WTC11 (cell line): ENCODE results near the gene TMEM18. TPM values are rescaled to one million over a fixed set of nuclear protein-coding genes. Genes with fewer than 3 reads are reported as not detected.

Experiments
- ATAC-seq: fragments of 200-7000 bp; cut with Tn5 transposase; 2 replicates; pipeline ENCODE4 v1.10.0; 2021; ENCODE audit warnings: mild to moderate bottlenecking, moderate library complexity
- CTCF ChIA-PET: fragments of 300-600 bp; sonication (Branson Sonifier 250); formaldehyde crosslinking; loops from one replicate; lab custom pipeline; 2021; ENCODE audit warnings: antibody characterized with exemption; lab: Charles Lee
- POLR2A ChIA-PET: fragments of 350-600 bp; sonication (Branson Sonifier 250); formaldehyde crosslinking; loops from one replicate; lab custom pipeline; 2021; ENCODE audit warnings: antibody characterized with exemption; lab: Charles Lee
- DNase-seq: peaks from one replicate; pipeline ENCODE4 v3.0.0; 2021; ENCODE audit warnings: low spot score
- H3K27ac Mint-ChIP-seq: 2 replicates; pipeline ENCODE4 v1.8.0; 2021; ENCODE audit warnings: mixed read lengths
- H3K27me3 Mint-ChIP-seq: 2 replicates; pipeline ENCODE4 v1.8.0; 2021; ENCODE audit warnings: low read depth, mild to moderate bottlenecking, moderate library complexity, mixed read lengths
- H3K36me3 Mint-ChIP-seq: 2 replicates; pipeline ENCODE4 v1.8.0; 2021; ENCODE audit warnings: mixed read lengths
- H3K4me1 Mint-ChIP-seq: 2 replicates; pipeline ENCODE4 v1.8.0; 2022; ENCODE audit warnings: mixed read lengths
- H3K4me3 Mint-ChIP-seq: 2 replicates; pipeline ENCODE4 v1.8.0; 2021; ENCODE audit warnings: mild to moderate bottlenecking, moderate library complexity, mixed read lengths
- H3K9me3 Mint-ChIP-seq: 2 replicates; pipeline ENCODE4 v1.8.0; 2021; ENCODE audit warnings: mixed read lengths
- CREM ChIP-seq: sonication (generic); formaldehyde crosslinking; IDR thresholded peaks from 2 replicates; pipeline ENCODE4 v1.8.1; 2022; ENCODE audit warnings: mild to moderate bottlenecking, missing genetic modification reagents, moderate library complexity
- ESRRA ChIP-seq: sonication (generic); formaldehyde crosslinking; IDR thresholded peaks from 2 replicates; pipeline ENCODE4 v1.8.1; 2022; ENCODE audit warnings: mild to moderate bottlenecking, missing genetic modification reagents, borderline replicate concordance
- FOXK1 ChIP-seq: sonication (generic); formaldehyde crosslinking; IDR thresholded peaks from 2 replicates; pipeline ENCODE4 v1.8.0; 2022; ENCODE audit warnings: mild to moderate bottlenecking, moderate library complexity, missing genetic modification reagents
- RELA ChIP-seq: sonication (generic); formaldehyde crosslinking; IDR thresholded peaks from 2 replicates; pipeline ENCODE4 v1.8.1; 2022; ENCODE audit warnings: missing genetic modification reagents, mild to moderate bottlenecking, borderline replicate concordance
- RORB ChIP-seq: fragments of 250-450 bp; sonication (Bioruptor Pico); IDR thresholded peaks from 2 replicates; pipeline ENCODE4 v1.9.0; 2021; ENCODE audit warnings: mild to moderate bottlenecking
- TCF7 ChIP-seq: sonication (generic); formaldehyde crosslinking; IDR thresholded peaks from 2 replicates; pipeline ENCODE4 v1.8.0; 2022; ENCODE audit warnings: mild to moderate bottlenecking, low read depth, missing genetic modification reagents, moderate library complexity
- TEAD1 ChIP-seq: sonication (generic); formaldehyde crosslinking; IDR thresholded peaks from 2 replicates; pipeline ENCODE4 v1.8.0; 2022; ENCODE audit warnings: mild to moderate bottlenecking, missing genetic modification reagents
- TEAD4 ChIP-seq: sonication (generic); formaldehyde crosslinking; IDR thresholded peaks from 2 replicates; pipeline ENCODE4 v1.8.0; 2022; ENCODE audit warnings: mild to moderate bottlenecking, missing genetic modification reagents
- ZNF232 ChIP-seq: sonication (generic); formaldehyde crosslinking; IDR thresholded peaks from 2 replicates; pipeline ENCODE4 v1.8.0; 2022; ENCODE audit warnings: mild to moderate bottlenecking, missing genetic modification reagents
- total RNA-seq: library from RNA; stranded (reverse); gene quantifications from 3 replicates; pipeline ENCODE4 v1.2.3, GENCODE V29; 2021
- TF ChIP-seq, protein P1 (sequence below): fragments of 200-600 bp; IDR thresholded peaks from 2 replicates; pipeline ENCODE4 v1.8.0; 2022; ENCODE audit warnings: antibody characterized with exemption
- TF ChIP-seq, protein P2 (sequence below): sonication (generic); formaldehyde crosslinking; conservative IDR thresholded peaks from 2 replicates; pipeline ENCODE4 v1.8.1; 2022; ENCODE audit warnings: mild to moderate bottlenecking, missing genetic modification reagents
- TF ChIP-seq, protein P3 (sequence below): sonication (generic); formaldehyde crosslinking; IDR thresholded peaks from 2 replicates; pipeline ENCODE4 v1.8.1; 2022; ENCODE audit warnings: mild to moderate bottlenecking, missing genetic modification reagents, moderate library complexity, borderline replicate concordance
- TF ChIP-seq, protein P4 (sequence below): sonication (generic); formaldehyde crosslinking; IDR thresholded peaks from 2 replicates; pipeline ENCODE4 v1.8.1; 2023; ENCODE audit warnings: mild to moderate bottlenecking, missing genetic modification reagents, borderline replicate concordance

Gene TMEM18
- total RNA-seq, 1 experiment from 2014 or later: 24.0 TPM

DNA sequence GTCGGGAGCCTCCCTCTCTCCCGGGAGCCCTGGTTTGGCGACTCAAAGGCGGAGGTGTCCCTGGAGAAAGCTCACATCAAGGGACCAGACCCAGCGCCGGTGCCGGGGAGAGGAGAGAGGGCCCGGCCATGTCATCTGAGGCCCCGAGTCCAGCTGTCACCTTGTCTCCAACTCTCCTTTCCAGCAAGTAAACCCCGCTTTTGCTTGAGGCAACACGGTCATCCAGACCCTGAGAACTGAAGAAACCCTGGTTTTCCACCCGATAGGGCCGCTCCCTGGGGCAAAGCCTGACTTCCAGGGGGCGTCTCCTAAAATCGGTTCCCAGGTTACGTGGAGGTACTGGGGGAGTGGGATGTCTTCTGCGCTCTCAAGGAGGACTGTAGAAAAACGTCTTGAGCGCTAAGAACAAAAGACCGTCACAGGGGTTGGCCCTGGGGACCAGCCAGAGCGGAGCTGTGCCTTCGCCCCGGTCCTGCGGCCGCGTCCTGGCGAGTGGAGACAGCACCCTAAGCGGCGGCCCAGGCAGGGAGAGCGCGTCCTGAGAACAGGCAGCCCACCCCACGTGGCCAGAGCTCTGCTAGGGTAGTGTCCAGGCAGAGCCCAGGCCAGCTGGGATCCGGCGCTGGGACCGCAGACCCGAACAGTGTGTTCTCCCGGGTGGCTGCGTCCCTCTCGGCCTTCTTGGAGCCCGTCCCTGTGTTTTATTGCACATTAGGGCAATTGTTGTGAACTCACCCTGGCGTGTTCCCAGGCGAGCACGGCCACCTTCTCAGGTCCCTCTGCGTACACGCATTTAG is 55.7 kb downstream of the TMEM18 start:
- 0 out of 2 replicates have a peak, but pooled peaks cover 7% of the 10 kb centered on the region for H3K36me3 Mint-ChIP-seq
- ChIA-PET POLR2A (no interaction called here), CTCF (no interaction called here)
- H3K27me3 Mint-ChIP-seq: peaks cover 3% of the 10 kb centered on the region; the same call in 1 of the 2 replicates
- no peak for DNase-seq
- H3K4me1 Mint-ChIP-seq: no peaks in the 10 kb centered on the region
- H3K9me3 Mint-ChIP-seq: peaks cover 10% of the 10 kb centered on the region
- ATAC-seq: no peak
- no peak for TF ChIP-seq ZNF232 (CRISPR knock-in tag)
- TF ChIP-seq RORB (CRISPR knock-in tag): no peak
- no peak for TF ChIP-seq TCF7 (CRISPR knock-in tag)
- H3K27ac Mint-ChIP-seq: no peak overlapping the region
- no peak overlapping the region for H3K4me3 Mint-ChIP-seq

DNA sequence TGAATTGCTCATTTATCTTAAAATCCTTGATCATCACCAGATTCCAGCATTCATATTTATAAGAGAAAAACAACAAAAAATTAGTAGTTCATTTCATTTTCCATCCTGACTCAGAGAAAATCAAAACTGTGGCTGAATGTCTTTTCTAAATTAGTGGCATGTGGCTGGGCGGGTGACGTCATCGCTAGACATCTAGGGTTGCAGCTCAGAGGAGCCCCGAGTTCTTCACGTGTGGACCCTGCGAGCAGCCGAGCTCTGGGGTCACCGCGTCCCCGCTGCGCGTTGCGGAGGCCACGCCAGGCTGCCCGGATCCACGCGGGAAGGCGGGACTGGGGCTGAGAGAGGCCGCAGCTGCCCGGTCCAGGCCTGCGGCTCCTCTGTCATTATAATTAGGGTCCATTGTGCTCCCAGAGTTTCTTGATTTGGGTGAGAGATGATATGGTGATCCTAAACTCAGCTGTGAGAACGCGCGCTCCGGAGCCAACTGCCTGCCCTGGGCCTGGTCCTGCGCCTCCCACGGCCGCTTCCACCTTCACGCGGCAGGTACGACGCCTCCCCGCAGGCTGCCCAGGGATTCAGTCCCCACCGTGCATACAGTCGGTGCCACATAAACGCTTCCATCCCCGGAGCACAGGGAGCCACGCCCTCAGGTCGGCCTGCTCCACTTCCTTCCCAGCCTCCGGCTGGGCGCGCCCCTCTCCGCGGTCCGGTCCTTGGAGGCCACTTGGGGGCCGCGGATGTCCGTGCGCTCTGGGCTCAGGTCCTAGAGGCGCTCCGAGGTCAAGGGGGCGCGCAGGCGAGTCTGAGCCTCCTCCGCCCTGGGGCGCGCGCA is 56.5 kb downstream of the TMEM18 start:
- no peaks in the 10 kb centered on the region for H3K4me1 Mint-ChIP-seq
- 0 out of 2 replicates have a peak, but pooled peaks cover 7% of the 10 kb centered on the region for H3K36me3 Mint-ChIP-seq
- peaks cover 3% of the 10 kb centered on the region; the same call in 1 of the 2 replicates for H3K27me3 Mint-ChIP-seq
- TF ChIP-seq RORB (CRISPR knock-in tag): no peak
- TF ChIP-seq TEAD4 (CRISPR knock-in tag): no peak
- TF ChIP-seq ESRRA (CRISPR knock-in tag): no peak
- TF ChIP-seq ZNF232 (CRISPR knock-in tag): no peak
- TF ChIP-seq, protein P1, sequence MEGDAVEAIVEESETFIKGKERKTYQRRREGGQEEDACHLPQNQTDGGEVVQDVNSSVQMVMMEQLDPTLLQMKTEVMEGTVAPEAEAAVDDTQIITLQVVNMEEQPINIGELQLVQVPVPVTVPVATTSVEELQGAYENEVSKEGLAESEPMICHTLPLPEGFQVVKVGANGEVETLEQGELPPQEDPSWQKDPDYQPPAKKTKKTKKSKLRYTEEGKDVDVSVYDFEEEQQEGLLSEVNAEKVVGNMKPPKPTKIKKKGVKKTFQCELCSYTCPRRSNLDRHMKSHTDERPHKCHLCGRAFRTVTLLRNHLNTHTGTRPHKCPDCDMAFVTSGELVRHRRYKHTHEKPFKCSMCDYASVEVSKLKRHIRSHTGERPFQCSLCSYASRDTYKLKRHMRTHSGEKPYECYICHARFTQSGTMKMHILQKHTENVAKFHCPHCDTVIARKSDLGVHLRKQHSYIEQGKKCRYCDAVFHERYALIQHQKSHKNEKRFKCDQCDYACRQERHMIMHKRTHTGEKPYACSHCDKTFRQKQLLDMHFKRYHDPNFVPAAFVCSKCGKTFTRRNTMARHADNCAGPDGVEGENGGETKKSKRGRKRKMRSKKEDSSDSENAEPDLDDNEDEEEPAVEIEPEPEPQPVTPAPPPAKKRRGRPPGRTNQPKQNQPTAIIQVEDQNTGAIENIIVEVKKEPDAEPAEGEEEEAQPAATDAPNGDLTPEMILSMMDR: no peak
- TF ChIP-seq FOXK1: no peak
- TF ChIP-seq, protein P2, sequence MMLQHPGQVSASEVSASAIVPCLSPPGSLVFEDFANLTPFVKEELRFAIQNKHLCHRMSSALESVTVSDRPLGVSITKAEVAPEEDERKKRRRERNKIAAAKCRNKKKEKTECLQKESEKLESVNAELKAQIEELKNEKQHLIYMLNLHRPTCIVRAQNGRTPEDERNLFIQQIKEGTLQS: no peak
- TF ChIP-seq, protein P3, sequence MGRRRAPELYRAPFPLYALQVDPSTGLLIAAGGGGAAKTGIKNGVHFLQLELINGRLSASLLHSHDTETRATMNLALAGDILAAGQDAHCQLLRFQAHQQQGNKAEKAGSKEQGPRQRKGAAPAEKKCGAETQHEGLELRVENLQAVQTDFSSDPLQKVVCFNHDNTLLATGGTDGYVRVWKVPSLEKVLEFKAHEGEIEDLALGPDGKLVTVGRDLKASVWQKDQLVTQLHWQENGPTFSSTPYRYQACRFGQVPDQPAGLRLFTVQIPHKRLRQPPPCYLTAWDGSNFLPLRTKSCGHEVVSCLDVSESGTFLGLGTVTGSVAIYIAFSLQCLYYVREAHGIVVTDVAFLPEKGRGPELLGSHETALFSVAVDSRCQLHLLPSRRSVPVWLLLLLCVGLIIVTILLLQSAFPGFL: no peak
- no peak for TF ChIP-seq TEAD1 (CRISPR knock-in tag)
- TF ChIP-seq CREM (CRISPR knock-in tag): no peak
- TF ChIP-seq, protein P4, sequence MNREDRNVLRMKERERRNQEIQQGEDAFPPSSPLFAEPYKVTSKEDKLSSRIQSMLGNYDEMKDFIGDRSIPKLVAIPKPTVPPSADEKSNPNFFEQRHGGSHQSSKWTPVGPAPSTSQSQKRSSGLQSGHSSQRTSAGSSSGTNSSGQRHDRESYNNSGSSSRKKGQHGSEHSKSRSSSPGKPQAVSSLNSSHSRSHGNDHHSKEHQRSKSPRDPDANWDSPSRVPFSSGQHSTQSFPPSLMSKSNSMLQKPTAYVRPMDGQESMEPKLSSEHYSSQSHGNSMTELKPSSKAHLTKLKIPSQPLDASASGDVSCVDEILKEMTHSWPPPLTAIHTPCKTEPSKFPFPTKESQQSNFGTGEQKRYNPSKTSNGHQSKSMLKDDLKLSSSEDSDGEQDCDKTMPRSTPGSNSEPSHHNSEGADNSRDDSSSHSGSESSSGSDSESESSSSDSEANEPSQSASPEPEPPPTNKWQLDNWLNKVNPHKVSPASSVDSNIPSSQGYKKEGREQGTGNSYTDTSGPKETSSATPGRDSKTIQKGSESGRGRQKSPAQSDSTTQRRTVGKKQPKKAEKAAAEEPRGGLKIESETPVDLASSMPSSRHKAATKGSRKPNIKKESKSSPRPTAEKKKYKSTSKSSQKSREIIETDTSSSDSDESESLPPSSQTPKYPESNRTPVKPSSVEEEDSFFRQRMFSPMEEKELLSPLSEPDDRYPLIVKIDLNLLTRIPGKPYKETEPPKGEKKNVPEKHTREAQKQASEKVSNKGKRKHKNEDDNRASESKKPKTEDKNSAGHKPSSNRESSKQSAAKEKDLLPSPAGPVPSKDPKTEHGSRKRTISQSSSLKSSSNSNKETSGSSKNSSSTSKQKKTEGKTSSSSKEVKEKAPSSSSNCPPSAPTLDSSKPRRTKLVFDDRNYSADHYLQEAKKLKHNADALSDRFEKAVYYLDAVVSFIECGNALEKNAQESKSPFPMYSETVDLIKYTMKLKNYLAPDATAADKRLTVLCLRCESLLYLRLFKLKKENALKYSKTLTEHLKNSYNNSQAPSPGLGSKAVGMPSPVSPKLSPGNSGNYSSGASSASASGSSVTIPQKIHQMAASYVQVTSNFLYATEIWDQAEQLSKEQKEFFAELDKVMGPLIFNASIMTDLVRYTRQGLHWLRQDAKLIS: no peak
- no peak for TF ChIP-seq RELA (CRISPR knock-in tag)
- no peak overlapping the region for H3K27ac Mint-ChIP-seq
- DNase-seq (no peak), ATAC-seq (no peak; the same call in 1 of the 2 replicates)
- H3K4me3 Mint-ChIP-seq: no peak overlapping the region
- ChIA-PET POLR2A (no interaction called here), CTCF (no interaction called here)
- peaks cover 10% of the 10 kb centered on the region for H3K9me3 Mint-ChIP-seq
